ENCODE data around the gene PRDX6. TPM values are rescaled to one million over a fixed set of nuclear protein-coding genes. Genes with fewer than 3 reads are reported as not detected.
"Not testable (repeated sequence)": the region's sequence is repeated elsewhere in the genome, so short reads cannot be mapped to it uniquely, and the experiment has no call there.

PRDX6 gene
- total RNA-seq, 1 donor from 2014 or later, result 95.8 TPM

DNA sequence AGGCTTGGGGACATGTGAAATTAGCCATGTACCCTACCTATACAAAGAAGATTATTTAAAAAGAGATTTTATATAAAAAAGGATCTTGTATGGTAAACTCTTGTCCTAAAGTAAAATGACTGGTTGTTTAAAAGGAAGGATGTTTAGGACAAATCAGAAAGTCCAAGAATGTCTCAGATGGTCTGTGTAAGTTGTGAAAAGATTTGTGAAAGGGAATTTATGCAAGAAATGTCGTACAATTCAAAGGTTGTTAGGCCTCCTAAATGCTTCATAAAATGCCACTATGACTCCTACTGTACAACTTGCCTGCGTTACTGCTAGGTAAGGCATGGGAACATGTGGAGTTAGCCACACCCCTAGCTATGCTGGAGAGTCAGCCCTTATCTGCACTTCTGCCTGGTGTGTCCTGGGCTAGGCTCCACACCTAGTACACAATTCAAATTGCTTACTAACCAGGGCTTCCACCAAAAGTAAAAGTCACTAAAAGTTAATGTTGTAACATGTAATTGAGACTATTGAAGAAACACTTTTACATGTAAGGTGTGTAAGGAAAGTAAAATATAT, 19.7 kb downstream of the PRDX6 start:
- DNase-seq (ENCODE audit: low spot score), result no peak

DNA sequence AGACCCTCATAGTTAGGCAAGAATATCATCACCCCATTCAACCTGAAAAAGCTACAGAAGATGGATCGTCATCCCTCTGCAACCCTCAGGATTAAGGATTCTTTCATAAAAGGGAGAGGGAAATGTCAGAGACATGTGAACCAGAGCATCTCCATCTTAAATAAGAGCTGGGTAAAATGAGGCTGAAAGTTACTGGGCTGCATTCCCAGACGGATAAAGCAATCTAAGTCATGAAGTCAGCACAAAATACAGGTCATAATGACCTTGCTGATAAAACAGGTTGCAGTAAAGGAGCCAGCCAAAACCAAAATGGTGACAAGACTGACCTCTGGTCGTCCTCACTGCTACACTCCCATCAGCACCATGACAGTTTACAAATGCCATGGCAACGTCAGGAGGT, 22.6 kb downstream of the PRDX6 start:
- no peak for DNase-seq (ENCODE audit: low spot score)

DNA sequence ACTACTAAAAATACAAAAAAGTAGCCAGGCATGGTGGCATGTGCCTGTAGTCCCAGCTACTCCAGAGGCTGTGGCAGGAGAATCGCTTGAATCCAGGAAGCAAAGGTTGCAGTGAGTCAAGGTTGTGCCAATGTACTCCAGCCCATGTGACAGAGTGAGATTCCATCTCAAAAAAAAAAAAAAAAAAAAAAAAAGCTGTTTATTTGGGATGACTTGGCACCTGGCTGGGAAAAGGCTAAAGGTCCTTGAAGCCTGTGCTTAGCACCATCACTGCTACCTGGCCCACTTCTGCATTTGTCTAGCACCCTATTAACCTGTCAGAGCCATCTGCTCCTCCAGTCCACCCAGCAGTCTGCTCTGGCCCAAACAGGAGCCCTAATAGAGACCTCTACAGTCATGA, 25.0 kb downstream of the PRDX6 start:
- no peak for DNase-seq (ENCODE audit: low spot score)

DNA sequence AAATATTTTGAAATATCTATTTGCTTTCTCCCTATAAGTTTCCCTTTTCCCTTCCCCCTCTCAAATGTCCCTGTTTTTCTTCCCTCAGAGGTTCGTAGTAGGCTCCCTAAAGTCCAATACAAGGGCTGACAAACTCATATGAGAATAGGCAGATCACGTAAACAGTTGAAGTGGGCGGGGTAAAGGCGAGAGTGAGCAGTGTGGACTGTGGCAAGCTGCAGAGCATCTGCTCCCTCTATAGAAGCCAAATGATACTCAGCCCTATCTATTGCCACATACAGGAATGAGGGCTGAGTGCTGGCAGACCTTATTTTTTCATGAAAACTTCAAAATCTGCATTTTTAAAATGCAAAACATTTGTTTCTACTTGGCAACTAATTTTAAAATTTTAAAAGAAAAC, 26.3 kb downstream of the PRDX6 start:
- DNase-seq (ENCODE audit: low spot score), result peak; percentile 27

DNA sequence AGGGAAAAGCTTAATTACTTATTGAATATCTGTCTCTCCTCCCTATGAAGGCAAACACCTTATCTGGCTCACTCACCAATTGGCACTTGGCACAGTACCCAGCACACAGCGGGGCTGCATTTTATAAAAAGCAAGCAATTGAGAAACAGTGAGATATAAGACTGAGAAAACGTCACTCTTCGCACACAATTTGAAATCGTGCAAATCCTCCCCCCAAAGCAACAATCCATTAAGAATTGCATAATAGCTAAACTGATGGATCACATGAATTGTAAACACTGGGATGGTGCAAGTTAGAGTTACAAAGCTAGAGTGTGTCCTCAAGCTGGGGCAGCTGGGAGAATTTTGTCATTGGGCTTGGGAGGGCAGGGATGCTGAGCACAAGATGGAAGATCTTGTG, 27.1 kb downstream of the PRDX6 start:
- no peak for DNase-seq (ENCODE audit: low spot score)

DNA sequence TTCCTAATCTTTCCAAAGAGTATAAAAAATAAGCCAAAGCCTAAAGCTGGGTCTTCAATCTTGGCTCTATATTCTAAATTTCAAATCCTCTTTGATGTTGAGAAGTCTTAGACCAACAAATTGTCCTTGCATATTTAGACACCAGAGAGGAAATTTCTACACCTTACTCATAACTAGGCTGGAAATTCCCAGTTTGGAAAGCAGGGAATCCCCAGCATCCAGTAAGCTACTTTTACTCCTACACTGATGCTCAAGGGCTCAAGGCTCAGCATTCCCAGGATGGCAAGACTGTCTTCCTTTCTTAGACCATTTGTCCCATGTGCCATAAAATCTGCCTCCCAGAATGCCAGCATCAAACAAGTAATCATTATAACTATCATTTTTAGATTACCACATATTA, 28.3 kb downstream of the PRDX6 start:
- no peak for DNase-seq (ENCODE audit: low spot score)

DNA sequence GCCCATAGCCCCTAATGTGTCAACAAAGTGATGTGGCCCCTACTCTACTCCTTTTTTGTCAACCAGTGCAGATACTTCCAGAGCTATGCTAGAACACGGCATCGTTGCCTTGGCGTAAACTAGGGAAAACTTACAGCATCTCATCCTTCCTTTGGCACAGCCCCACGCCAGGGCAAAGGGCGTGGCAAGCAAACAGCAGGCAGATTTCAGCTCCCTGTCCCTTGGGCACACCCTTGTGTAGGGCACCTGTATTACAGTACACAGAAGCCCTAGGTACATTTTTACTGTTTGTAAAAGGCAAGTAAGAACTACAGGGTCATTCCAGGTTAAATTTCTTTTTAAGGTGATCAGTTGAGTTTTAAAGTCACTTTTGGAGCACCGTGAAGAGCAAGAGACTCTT, 29.3 kb downstream of the PRDX6 start:
- DNase-seq (ENCODE audit: low spot score), result no peak

DNA sequence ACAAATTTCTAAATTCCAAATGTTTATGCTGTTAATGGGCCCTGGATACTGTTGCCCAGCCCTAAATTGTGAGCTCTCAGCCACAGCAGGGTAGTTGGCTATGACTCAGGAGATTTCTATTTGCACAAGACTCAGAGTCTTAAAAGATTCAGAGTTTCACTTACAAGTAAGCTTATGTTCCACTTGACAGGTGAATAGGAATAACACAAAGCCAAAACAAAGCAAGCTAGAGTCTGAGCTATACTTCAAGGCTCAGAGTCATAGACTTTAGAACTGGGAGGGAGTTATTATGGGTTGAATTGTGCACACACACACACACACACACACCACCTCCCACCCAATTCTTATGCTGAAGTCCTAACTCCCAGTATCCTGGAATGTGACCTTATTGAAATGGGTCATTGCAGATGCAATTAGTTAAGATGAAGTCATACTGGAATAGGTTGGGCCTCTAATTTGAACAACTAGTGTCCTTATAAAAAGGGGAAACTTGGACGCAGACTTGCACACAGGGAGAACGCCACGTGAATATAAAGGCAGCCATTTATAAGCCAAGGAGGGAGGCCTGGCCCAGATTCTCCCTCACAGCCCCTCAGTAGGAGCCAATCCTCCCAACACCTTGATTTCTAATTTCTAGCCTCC, 30.2 kb downstream of the PRDX6 start:
- peak; percentile 14 for DNase-seq (ENCODE audit: low spot score)

DNA sequence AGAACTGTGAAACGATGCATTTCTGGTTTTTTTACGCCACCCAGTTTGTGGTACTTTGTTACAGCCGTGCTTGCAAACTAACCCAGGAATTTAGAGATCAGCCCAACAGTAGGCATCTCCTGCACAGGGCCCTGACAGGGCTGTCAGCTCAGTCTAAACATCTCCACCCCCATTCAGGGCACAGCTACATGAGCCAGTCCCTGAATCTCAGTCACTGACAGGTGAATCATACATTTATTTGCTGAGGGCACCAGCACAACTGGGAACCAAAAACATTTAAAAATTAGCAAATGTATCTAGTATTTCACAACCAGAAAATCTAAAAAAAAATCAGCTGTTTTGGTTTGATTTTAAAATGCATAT, 30.7 kb downstream of the PRDX6 start:
- DNase-seq (ENCODE audit: low spot score), result no peak

DNA sequence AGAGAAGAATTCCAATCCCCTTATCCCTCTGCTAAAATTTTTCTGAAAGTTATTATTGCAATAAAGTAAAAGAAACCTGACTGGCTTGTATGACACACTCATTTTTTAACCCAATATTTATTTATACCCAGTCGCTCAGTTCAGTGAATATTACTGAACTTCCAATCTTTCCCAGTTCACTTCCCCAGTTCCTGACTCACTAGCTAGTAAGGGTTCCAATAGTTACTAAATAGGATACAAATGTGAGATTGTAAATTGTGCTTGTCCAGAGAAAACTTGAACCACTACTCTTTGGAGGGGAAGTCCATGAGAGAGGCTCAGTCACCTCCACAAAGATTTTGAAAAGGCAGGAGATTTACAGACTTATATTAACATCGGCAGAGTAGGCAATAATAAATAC, 31.4 kb downstream of the PRDX6 start:
- no peak for DNase-seq (ENCODE audit: low spot score)

DNA sequence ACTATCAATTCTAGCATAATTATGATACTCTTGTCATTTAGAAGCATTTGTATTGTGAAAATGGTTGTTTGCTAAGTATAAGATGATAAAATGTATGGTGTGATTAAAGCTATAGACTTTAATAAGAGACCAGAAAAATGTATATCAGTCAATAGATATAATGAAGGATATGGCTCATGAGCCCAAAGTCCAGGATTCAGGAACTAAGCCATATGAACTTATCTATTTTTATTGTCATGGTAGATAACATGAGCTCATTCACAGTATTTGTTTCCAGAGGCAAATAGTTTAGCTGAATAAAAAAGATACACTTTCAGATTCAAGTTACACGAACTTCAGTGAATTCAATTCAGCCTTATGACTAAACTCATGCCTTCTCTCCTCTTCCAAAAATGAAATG, 32.7 kb downstream of the PRDX6 start:
- DNase-seq (ENCODE audit: low spot score), result no peak

DNA sequence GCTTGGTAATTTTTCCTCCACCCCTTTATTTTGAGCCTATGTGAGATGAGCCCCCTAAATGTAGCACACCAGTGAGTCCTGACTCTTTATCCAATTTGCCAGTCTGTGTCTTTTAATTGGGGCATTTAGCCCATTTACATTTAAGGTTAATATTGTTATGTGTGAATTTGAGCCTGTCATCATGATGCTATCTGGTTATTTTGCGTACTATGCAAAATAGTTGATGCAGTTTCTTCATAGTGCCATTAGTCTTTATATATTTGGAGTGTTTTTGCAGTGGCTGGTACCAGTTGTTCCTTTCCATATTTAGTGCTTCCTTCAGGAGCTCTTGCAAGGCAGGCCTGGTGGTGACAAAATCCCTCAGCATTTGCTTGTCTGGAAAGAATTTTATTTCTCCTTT, 37.4 kb downstream of the PRDX6 start:
- DNase-seq (ENCODE audit: low spot score), result not testable (repeated sequence)

DNA sequence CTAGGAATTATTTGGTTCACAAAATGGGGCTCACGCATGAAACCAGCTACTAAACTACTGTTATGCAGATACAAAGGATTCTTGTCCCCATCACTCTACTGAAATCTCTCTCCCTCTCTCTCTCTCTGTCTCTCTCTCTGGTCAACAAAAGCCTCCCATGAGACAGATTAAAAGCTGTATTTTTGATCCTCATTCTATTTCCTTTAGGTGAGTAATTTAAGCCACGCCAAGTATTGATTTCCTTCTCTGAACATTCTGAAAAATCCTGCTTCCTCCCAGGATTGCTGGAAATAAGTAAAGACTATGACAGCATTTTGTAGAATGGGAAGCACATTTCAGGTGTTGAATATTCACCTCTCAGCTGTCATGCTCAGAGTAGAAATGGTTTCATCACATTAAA, 43.7 kb downstream of the PRDX6 start:
- DNase-seq (ENCODE audit: low spot score), result no peak

DNA sequence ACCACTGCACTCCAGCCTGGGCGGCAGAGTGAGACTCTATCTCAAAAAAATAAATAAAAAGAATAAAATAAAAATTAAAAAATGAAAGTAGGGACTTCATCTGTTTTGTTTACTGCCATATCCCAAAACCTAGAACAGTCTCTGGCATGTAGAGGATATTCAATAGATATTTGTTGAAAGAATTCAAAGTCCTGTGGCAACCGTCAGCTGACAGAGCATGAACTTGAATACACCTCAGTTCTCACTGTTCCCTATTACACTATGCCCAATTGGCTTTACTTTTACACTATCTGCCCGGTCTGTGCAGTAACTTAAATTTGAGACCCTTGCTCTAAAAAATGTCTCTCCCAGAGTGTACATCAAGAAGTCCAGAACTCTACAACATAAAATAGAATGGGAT, 46.2 kb downstream of the PRDX6 start:
- DNase-seq (ENCODE audit: low spot score), result no peak

DNA sequence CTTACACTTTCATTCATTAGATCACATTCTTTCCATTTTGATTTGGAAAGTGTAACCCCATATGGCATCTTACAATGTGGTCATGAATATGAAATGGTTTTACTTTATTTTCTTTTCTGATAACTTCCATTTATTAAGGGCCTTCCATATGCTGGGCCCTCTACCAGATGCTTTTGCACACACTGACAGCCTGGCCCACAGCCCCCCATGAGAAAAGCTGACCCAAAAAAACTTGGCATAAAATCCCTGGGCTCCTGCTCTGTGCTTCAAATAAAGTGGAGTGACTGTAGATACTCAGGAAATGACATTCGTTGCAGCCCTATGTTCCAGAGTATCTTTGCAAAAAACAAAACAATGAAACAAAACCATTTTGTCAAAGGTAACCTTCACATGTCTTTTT, 48.8 kb downstream of the PRDX6 start:
- DNase-seq (ENCODE audit: low spot score), result no peak

DNA sequence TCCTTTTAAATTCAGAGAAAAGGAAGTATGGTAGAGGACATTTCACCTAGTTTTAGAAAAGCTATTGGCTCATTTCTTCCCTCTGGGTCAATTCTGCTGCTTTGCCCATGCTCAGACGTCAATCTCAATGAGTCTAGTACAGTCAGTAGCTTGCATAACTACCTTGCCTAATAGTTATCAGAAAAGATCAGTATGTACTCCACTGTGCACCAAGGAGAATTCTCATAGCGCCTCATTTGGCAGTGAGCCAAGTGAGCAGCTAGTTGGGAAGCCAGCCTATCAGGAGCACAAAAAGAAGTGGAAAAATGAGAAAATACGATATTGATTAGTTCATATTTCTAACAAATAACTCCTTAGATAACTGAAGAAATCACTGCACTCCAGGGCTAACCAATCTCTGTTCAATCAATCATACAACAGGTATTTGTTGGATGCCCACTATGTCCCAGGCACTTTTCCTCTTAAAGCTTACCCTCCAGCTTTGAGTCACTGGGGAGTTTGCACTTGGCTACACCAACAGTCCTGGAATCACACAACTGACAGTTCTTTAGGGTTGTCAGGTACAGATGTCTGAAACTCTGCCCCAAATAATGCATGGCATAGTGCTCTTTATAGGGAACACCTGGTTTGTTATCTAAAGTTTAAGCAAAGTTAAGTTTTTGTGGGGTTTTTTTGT, 50.2 kb downstream of the PRDX6 start:
- peak; percentile 32 for DNase-seq (ENCODE audit: low spot score)

DNA sequence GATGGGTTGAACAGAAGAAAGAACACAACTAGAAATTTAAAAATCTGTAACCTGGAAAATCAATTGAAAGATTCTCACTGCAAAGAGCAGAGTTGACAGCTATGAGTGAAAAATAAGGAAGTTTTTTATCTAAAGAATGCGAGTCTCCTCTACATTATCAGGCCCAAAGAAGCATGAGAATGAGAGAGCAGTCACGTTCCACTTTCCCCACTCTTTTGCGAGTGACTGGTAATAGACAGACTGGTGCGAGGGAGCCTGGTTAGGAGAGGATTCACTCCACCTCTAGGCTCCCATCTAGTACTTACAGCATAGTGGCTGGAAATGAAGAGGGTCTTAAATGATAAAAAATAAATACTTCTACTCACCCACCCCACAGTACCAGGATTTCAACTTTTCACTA, 52.0 kb downstream of the PRDX6 start:
- no peak for DNase-seq (ENCODE audit: low spot score)

DNA sequence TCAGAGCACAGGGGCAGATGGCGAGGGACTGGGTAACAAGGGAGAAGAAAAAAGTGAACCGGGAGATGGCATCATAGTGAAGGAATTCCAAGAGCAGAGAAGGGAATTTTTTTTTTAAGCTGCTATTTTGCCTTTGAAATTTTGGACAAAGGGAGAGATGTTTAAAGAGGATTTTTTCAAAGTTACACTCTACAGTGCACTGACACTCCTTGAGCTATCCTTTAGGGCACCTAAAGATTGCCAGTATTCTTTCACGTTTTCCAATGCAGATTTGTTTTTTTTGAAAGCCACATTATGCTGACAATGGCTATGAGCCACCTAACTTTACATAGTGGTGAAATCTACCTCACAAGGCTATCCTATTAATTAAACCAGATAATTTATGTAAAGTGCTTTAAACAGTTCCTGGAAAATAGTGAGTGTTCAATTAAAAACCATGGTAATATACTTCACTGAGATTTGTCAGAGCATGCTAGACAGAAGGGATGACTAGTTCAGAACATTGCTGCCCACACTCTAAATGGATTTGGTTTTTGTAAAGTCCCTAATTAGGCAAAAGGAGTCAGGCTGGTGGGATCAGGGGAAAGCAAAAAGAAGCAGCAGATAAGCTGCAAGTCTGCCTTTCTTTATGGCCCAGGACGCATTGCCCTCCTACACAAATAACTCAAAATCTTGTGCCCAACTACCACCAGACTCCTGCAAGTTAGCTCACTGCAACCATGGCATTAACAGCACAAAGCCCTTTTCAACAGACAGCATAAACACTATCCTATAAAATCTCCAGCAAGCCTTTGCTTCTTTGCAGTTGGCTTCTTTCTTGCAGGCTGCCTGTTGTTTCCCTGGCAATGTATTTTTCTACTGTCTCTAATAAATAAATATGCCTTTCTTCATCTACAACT, 53.9 kb downstream of the PRDX6 start:
- DNase-seq (ENCODE audit: low spot score), result no peak

DNA sequence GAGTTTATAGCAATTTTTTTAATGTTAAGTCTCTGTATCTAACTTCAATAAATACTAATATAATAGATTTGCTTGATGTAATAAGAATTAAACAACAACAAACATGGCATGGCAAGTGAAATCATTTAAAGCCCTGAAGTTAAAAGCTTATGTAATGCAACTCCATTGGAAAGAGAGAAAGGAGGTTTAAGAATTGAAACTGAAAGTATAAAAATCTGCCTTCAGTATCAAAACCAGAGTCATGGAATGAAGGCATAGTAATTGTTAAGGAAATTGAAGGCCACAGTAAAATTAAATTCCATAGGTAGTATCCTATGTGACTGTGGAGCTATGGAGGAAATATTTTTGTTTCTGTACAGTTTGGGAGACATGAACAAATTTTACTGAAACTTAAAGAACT, 55.1 kb downstream of the PRDX6 start:
- DNase-seq (ENCODE audit: low spot score), result no peak

DNA sequence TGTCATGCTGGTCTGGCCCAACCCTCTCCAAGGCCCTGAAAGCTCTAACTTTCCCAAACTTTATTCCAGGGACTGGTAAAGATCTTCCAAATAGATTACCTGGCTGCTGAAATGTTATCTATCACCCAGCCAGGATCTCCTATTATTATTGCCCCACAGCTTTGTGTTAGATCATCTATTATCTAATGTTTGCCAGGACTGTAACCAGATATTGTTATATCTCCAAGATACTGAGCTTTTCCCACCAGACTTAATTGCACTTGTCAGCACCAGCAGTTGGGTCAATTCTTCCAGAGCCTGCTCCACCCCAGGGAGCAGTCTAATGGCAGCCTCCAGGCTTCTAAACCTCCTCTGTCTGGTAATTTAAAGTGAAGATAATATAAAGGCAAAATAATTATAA, 59.1 kb downstream of the PRDX6 start:
- no peak for DNase-seq (ENCODE audit: low spot score)
